ENCODE data around the gene ADARB1. TPM values are rescaled to one million over a fixed set of nuclear protein-coding genes. Genes with fewer than 3 reads are reported as not detected.

Gene ADARB1
- total and polyA plus RNA-seq, 9 of the 15 experiments (the other 6 are each of a cell fraction or from before 2014, with no cell fraction given), result 6.7 to 16.0 (median 8.3) TPM

DNA sequence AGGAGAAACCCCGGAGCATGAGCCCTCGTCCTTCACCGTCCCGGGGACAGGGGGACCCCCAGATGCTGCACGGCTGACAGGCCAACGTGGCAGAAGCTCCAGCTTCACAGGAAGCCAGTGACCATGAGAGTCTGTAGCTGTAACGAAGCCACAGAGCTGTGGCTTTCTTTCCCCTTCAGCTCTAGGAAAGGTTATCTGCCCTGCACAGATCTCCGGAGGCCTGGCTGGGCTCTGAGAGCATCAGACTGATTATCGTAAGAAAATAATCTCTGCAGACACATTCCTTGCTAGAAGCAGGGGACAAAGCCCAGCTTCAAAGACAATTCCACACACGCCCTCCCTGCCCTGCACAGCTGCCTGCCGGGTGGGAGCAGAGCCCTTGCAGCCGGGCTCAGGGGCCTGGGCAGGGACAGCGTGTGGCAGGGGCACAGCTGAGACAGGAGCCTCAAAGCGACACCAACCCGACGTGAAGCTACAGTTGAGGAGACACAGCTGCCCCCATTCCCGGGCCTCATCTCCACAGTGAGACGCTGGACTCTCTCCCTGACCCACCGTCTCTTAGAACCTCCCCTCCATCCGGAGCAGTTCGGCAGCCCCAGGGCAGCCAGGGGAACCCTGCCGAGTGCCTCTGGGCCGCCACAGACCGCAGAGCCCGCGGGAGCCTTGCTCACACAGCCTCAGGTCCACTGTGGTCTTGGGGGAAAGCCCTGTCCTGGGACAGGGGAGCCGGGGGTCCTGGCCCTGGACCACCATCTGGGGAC lies 182.7 kb downstream of the ADARB1 start (continued):
- TF ChIP-seq FOXJ3 (CRISPR knock-in tag; IDR thresholded peaks at IDR 0.05) (no peak), POLR2AphosphoS5 (IDR thresholded peaks at IDR 0.05; ENCODE audit: control insufficient read depth, insufficient read depth, low read depth, low read length) (peak; percentile 98), PTBP1 (IDR thresholded peaks at IDR 0.05; ENCODE audit: low read depth, low read length) (no peak), TCFL5 (CRISPR knock-in tag; conservative IDR thresholded peaks at IDR 0.05) (no peak), FOXM1 (IDR thresholded peaks at IDR 0.05; ENCODE audit: low read depth) (peak; percentile 88), FOXM1 (CRISPR knock-in tag; IDR thresholded peaks at IDR 0.05; ENCODE audit: low read depth) (no peak), SMAD4 (CRISPR knock-in tag; conservative IDR thresholded peaks at IDR 0.05) (peak; percentile 97), L3MBTL2 (IDR thresholded peaks at IDR 0.05) (peak; percentile 82), ARHGAP35 (IDR thresholded peaks at IDR 0.05; ENCODE audit: partially characterized antibody) (no peak), PRDM10 (IDR thresholded peaks at IDR 0.05; ENCODE audit: partially characterized antibody) (no peak)
- TF ChIP-seq, protein P1, sequence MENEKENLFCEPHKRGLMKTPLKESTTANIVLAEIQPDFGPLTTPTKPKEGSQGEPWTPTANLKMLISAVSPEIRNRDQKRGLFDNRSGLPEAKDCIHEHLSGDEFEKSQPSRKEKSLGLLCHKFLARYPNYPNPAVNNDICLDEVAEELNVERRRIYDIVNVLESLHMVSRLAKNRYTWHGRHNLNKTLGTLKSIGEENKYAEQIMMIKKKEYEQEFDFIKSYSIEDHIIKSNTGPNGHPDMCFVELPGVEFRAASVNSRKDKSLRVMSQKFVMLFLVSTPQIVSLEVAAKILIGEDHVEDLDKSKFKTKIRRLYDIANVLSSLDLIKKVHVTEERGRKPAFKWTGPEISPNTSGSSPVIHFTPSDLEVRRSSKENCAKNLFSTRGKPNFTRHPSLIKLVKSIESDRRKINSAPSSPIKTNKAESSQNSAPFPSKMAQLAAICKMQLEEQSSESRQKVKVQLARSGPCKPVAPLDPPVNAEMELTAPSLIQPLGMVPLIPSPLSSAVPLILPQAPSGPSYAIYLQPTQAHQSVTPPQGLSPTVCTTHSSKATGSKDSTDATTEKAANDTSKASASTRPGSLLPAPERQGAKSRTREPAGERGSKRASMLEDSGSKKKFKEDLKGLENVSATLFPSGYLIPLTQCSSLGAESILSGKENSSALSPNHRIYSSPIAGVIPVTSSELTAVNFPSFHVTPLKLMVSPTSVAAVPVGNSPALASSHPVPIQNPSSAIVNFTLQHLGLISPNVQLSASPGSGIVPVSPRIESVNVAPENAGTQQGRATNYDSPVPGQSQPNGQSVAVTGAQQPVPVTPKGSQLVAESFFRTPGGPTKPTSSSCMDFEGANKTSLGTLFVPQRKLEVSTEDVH (IDR thresholded peaks at IDR 0.05; ENCODE audit: low read depth, partially characterized antibody), result no peak
- TF ChIP-seq, protein P2, sequence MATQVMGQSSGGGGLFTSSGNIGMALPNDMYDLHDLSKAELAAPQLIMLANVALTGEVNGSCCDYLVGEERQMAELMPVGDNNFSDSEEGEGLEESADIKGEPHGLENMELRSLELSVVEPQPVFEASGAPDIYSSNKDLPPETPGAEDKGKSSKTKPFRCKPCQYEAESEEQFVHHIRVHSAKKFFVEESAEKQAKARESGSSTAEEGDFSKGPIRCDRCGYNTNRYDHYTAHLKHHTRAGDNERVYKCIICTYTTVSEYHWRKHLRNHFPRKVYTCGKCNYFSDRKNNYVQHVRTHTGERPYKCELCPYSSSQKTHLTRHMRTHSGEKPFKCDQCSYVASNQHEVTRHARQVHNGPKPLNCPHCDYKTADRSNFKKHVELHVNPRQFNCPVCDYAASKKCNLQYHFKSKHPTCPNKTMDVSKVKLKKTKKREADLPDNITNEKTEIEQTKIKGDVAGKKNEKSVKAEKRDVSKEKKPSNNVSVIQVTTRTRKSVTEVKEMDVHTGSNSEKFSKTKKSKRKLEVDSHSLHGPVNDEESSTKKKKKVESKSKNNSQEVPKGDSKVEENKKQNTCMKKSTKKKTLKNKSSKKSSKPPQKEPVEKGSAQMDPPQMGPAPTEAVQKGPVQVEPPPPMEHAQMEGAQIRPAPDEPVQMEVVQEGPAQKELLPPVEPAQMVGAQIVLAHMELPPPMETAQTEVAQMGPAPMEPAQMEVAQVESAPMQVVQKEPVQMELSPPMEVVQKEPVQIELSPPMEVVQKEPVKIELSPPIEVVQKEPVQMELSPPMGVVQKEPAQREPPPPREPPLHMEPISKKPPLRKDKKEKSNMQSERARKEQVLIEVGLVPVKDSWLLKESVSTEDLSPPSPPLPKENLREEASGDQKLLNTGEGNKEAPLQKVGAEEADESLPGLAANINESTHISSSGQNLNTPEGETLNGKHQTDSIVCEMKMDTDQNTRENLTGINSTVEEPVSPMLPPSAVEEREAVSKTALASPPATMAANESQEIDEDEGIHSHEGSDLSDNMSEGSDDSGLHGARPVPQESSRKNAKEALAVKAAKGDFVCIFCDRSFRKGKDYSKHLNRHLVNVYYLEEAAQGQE (IDR thresholded peaks at IDR 0.05; ENCODE audit: borderline replicate concordance), result peak; percentile 13; the same call in 1 of the 2 replicates
- TF ChIP-seq, protein P2 (CRISPR knock-in tag; IDR thresholded peaks at IDR 0.05; ENCODE audit: low read depth), result no peak

All from K562 (cell line).